ENCODE data around the gene NHSL2.

NHSL2 gene

GRCh38 chrX:72028701-72029470 is 118.2 kb downstream of the NHSL2 start:
- H2BK12ac ChIP-seq (ENCODE audit: low read length): no peak overlapping the region
- H3K27ac ChIP-seq (replicated peaks; ENCODE audit: low read length): peak overlapping the region; percentile 51
- no peak overlapping the region for H4K91ac ChIP-seq (ENCODE audit: low read depth, low read length, poor library complexity)
- H3K4me3 ChIP-seq (ENCODE audit: low read length in 2 of 2): no peak overlapping the region
- no CpG with 5 or more reads among the region's 6 CpGs for WGBS, 2 donors (ENCODE audit: extremely low coverage in 2 of 2, insufficient read length in 2 of 2, insufficient replicate concordance in 1 of 2)
- H2BK120ac ChIP-seq (ENCODE audit: low read depth, low read length): no peak overlapping the region
- H2BK5ac ChIP-seq (ENCODE audit: low read length): peak overlapping the region; percentile 39
- H2BK15ac ChIP-seq (ENCODE audit: low read length): no peak overlapping the region
- no peak overlapping the region for H4K8ac ChIP-seq (ENCODE audit: low read depth, low read length)
- H2AK5ac ChIP-seq (ENCODE audit: low read depth, low read length): no peak overlapping the region
- H3K36me3 ChIP-seq (replicated peaks in 1 of 2; ENCODE audit: control insufficient read depth in 2 of 2, insufficient read depth in 2 of 2, low read length in 2 of 2): peaks cover 0 to 33% of the 10 kb centered on the region in 2 donors
- no peak overlapping the region for H3K4me2 ChIP-seq (ENCODE audit: insufficient read depth, low read length, poor library complexity, severe bottlenecking)
- H3K9me3 ChIP-seq (replicated peaks in 1 of 2; ENCODE audit: control insufficient read depth in 2 of 2, insufficient read depth in 1 of 2, low read depth in 1 of 2, low read length in 2 of 2): no peaks in the 10 kb centered on the region
- H2AFZ ChIP-seq (ENCODE audit: low read length): no peak overlapping the region
- H3K4ac ChIP-seq (ENCODE audit: low read length): no peak overlapping the region
- no peak overlapping the region for H3K23ac ChIP-seq (ENCODE audit: low read depth, low read length, poor library complexity)
- no peaks in the 10 kb centered on the region for H3K79me1 ChIP-seq (ENCODE audit: low read depth, low read length)
- H3K4me1 ChIP-seq (ENCODE audit: control insufficient read depth in 2 of 2, insufficient read depth in 1 of 2, low read depth in 1 of 2, low read length in 2 of 2): peaks cover 8 to 10% of the 10 kb centered on the region in 2 donors
- H3K18ac ChIP-seq (ENCODE audit: low read length): no peak overlapping the region
- no peak overlapping the region for H3K9ac ChIP-seq (ENCODE audit: low read depth, low read length, poor library complexity)
- no peak overlapping the region for H3K14ac ChIP-seq (ENCODE audit: low read length)
- no peaks in the 10 kb centered on the region for H3K27me3 ChIP-seq (ENCODE audit: control insufficient read depth in 3 of 3, insufficient read depth in 3 of 3, low read depth in 1 of 3, low read length in 3 of 3)
- no peak for DNase-seq (ENCODE audit: low spot score)

GRCh38 chrX:72029483-72030411 is 119.1 kb downstream of the NHSL2 start:
- Histone ChIP-seq H2AK5ac (ENCODE audit: low read depth, low read length) (no peak overlapping the region), H3K36me3 (replicated peaks in 1 of 2; ENCODE audit: control insufficient read depth in 2 of 2, insufficient read depth in 2 of 2, low read length in 2 of 2) (peaks cover 0 to 24% of the 10 kb centered on the region in 2 donors), H3K79me1 (ENCODE audit: low read depth, low read length) (no peaks in the 10 kb centered on the region), H3K4ac (ENCODE audit: low read length) (no peak overlapping the region), H2AFZ (ENCODE audit: low read length) (no peak overlapping the region), H3K9ac (ENCODE audit: low read depth, low read length, poor library complexity) (no peak overlapping the region), H3K18ac (ENCODE audit: low read length) (no peak overlapping the region), H3K4me1 (ENCODE audit: control insufficient read depth in 2 of 2, insufficient read depth in 1 of 2, low read depth in 1 of 2, low read length in 2 of 2) (peaks cover 8 to 10% of the 10 kb centered on the region in 2 donors), H3K14ac (ENCODE audit: low read length) (peak overlapping the region; percentile 21), H3K4me2 (ENCODE audit: insufficient read depth, low read length, poor library complexity, severe bottlenecking) (no peak overlapping the region), H2BK5ac (ENCODE audit: low read length) (peak overlapping the region; percentile 39), H2BK12ac (ENCODE audit: low read length) (no peak overlapping the region), H3K23ac (ENCODE audit: low read depth, low read length, poor library complexity) (no peak overlapping the region), H4K8ac (ENCODE audit: low read depth, low read length) (no peak overlapping the region), H3K4me3 (ENCODE audit: low read length in 2 of 2) (no peak overlapping the region), H4K91ac (ENCODE audit: low read depth, low read length, poor library complexity) (no peak overlapping the region), H2BK15ac (ENCODE audit: low read length) (no peak overlapping the region), H3K27me3 (ENCODE audit: control insufficient read depth in 3 of 3, insufficient read depth in 3 of 3, low read depth in 1 of 3, low read length in 3 of 3) (no peaks in the 10 kb centered on the region), H2BK120ac (ENCODE audit: low read depth, low read length) (no peak overlapping the region), H3K27ac (replicated peaks; ENCODE audit: low read length) (peak overlapping the region; percentile 51), H3K9me3 (replicated peaks in 1 of 2; ENCODE audit: control insufficient read depth in 2 of 2, insufficient read depth in 1 of 2, low read depth in 1 of 2, low read length in 2 of 2) (no peaks in the 10 kb centered on the region)
- no peak for DNase-seq (ENCODE audit: low spot score)
- WGBS, 2 donors (ENCODE audit: extremely low coverage in 2 of 2, insufficient read length in 2 of 2, insufficient replicate concordance in 1 of 2): no CpG with 5 or more reads among the region's 7 CpGs

- Histone ChIP-seq H2BK15ac (ENCODE audit: low read length) (no peak overlapping the region), H2AK5ac (ENCODE audit: low read depth, low read length) (no peak overlapping the region), H4K8ac (ENCODE audit: low read depth, low read length) (no peak overlapping the region), H3K4me3 (ENCODE audit: low read length in 2 of 2) (no peak overlapping the region), H3K27ac (replicated peaks; ENCODE audit: low read length) (no peak overlapping the region), H3K9me3 (replicated peaks in 1 of 2; ENCODE audit: control insufficient read depth in 2 of 2, insufficient read depth in 1 of 2, low read depth in 1 of 2, low read length in 2 of 2) (no peaks in the 10 kb centered on the region), H3K79me1 (ENCODE audit: low read depth, low read length) (no peaks in the 10 kb centered on the region), H3K27me3 (ENCODE audit: control insufficient read depth in 3 of 3, insufficient read depth in 3 of 3, low read depth in 1 of 3, low read length in 3 of 3) (no peaks in the 10 kb centered on the region), H3K9ac (ENCODE audit: low read depth, low read length, poor library complexity) (no peak overlapping the region), H3K4me1 (ENCODE audit: control insufficient read depth in 2 of 2, insufficient read depth in 1 of 2, low read depth in 1 of 2, low read length in 2 of 2) (peaks cover 8 to 10% of the 10 kb centered on the region in 2 donors), H2BK12ac (ENCODE audit: low read length) (no peak overlapping the region), H3K18ac (ENCODE audit: low read length) (no peak overlapping the region), H3K14ac (ENCODE audit: low read length) (no peak overlapping the region), H4K91ac (ENCODE audit: low read depth, low read length, poor library complexity) (no peak overlapping the region), H3K36me3 (replicated peaks in 1 of 2; ENCODE audit: control insufficient read depth in 2 of 2, insufficient read depth in 2 of 2, low read length in 2 of 2) (peaks cover 0 to 19% of the 10 kb centered on the region in 2 donors), H2AFZ (ENCODE audit: low read length) (no peak overlapping the region), H2BK5ac (ENCODE audit: low read length) (no peak overlapping the region), H3K23ac (ENCODE audit: low read depth, low read length, poor library complexity) (no peak overlapping the region), H2BK120ac (ENCODE audit: low read depth, low read length) (no peak overlapping the region), H3K4ac (ENCODE audit: low read length) (no peak overlapping the region), H3K4me2 (ENCODE audit: insufficient read depth, low read length, poor library complexity, severe bottlenecking) (no peak overlapping the region)
- DNase-seq (ENCODE audit: low spot score): no peak
- WGBS, 2 donors (ENCODE audit: extremely low coverage in 2 of 2, insufficient read length in 2 of 2, insufficient replicate concordance in 1 of 2): no CpG with 5 or more reads among the region's 3 CpGs
Measured at GRCh38 chrX:72030431-72030830, 119.8 kb downstream of the NHSL2 start.

GRCh38 chrX:72031118-72031517 is 120.5 kb downstream of the NHSL2 start:
- H3K18ac ChIP-seq (ENCODE audit: low read length): no peak overlapping the region
- peaks cover 8 to 10% of the 10 kb centered on the region in 2 donors for H3K4me1 ChIP-seq (ENCODE audit: control insufficient read depth in 2 of 2, insufficient read depth in 1 of 2, low read depth in 1 of 2, low read length in 2 of 2)
- no peak overlapping the region for H4K8ac ChIP-seq (ENCODE audit: low read depth, low read length)
- no peak overlapping the region for H2AFZ ChIP-seq (ENCODE audit: low read length)
- no peak overlapping the region for H2BK120ac ChIP-seq (ENCODE audit: low read depth, low read length)
- no peak overlapping the region for H2BK15ac ChIP-seq (ENCODE audit: low read length)
- H3K9ac ChIP-seq (ENCODE audit: low read depth, low read length, poor library complexity): no peak overlapping the region
- H3K4ac ChIP-seq (ENCODE audit: low read length): no peak overlapping the region
- H3K4me2 ChIP-seq (ENCODE audit: insufficient read depth, low read length, poor library complexity, severe bottlenecking): no peak overlapping the region
- no peak overlapping the region for H2BK5ac ChIP-seq (ENCODE audit: low read length)
- no peak overlapping the region for H2BK12ac ChIP-seq (ENCODE audit: low read length)
- peaks cover 0 to 15% of the 10 kb centered on the region in 2 donors for H3K36me3 ChIP-seq (replicated peaks in 1 of 2; ENCODE audit: control insufficient read depth in 2 of 2, insufficient read depth in 2 of 2, low read length in 2 of 2)
- no peak overlapping the region for H4K91ac ChIP-seq (ENCODE audit: low read depth, low read length, poor library complexity)
- no CpG with 5 or more reads among the region's 1 CpG for WGBS, 2 donors (ENCODE audit: extremely low coverage in 2 of 2, insufficient read length in 2 of 2, insufficient replicate concordance in 1 of 2)
- no peak for DNase-seq (ENCODE audit: low spot score)
- no peaks in the 10 kb centered on the region for H3K27me3 ChIP-seq (ENCODE audit: control insufficient read depth in 3 of 3, insufficient read depth in 3 of 3, low read depth in 1 of 3, low read length in 3 of 3)
- no peaks in the 10 kb centered on the region for H3K9me3 ChIP-seq (replicated peaks in 1 of 2; ENCODE audit: control insufficient read depth in 2 of 2, insufficient read depth in 1 of 2, low read depth in 1 of 2, low read length in 2 of 2)
- no peak overlapping the region for H3K4me3 ChIP-seq (ENCODE audit: low read length in 2 of 2)
- no peaks in the 10 kb centered on the region for H3K79me1 ChIP-seq (ENCODE audit: low read depth, low read length)
- no peak overlapping the region for H2AK5ac ChIP-seq (ENCODE audit: low read depth, low read length)
- no peak overlapping the region for H3K23ac ChIP-seq (ENCODE audit: low read depth, low read length, poor library complexity)
- H3K14ac ChIP-seq (ENCODE audit: low read length): no peak overlapping the region
- H3K27ac ChIP-seq (replicated peaks; ENCODE audit: low read length): no peak overlapping the region
